H9 (cell line): ENCODE results near the gene BORCS6. TPM values are rescaled to one million over a fixed set of nuclear protein-coding genes. Genes with fewer than 3 reads are reported as not detected.

ENCODE experiments used
- DNase-seq: peaks from one replicate; pipeline ENCODE4 v3.0.0-alpha.2; 2017
- H2AFZ ChIP-seq: one replicate; pipeline ENCODE4 v1.6.1; 2013; ENCODE audit warnings: mild to moderate bottlenecking, low read length, control low read depth, moderate library complexity
- H2AK5ac ChIP-seq: 2 replicates; pipeline ENCODE4 v1.6.1; 2013; ENCODE audit warnings: low read length, control low read depth, mixed read lengths; ENCODE audit not compliant: insufficient read length
- H2BK120ac ChIP-seq: one replicate; pipeline ENCODE4 v1.6.1; 2013; ENCODE audit warnings: low read depth, mild to moderate bottlenecking, low read length, control low read depth, inconsistent platforms; ENCODE audit not compliant: poor library complexity, severe bottlenecking
- H2BK12ac ChIP-seq: 2 replicates; pipeline ENCODE4 v1.6.1; 2013; ENCODE audit warnings: low read length, control low read depth, mixed read lengths, low read depth; ENCODE audit not compliant: insufficient read length
- H2BK15ac ChIP-seq: 2 replicates; pipeline ENCODE4 v1.6.1; 2013; ENCODE audit warnings: low read depth, low read length, control low read depth
- H2BK20ac ChIP-seq: one replicate; pipeline ENCODE4 v1.6.1; 2013; ENCODE audit warnings: low read depth, mild to moderate bottlenecking, low read length, control low read depth, inconsistent platforms; ENCODE audit not compliant: poor library complexity, severe bottlenecking
- H2BK5ac ChIP-seq: 2 replicates; pipeline ENCODE4 v1.6.1; 2013; ENCODE audit warnings: low read length, control low read depth, mixed read lengths; ENCODE audit not compliant: insufficient read length
- H3K14ac ChIP-seq: 2 replicates; pipeline ENCODE4 v1.6.1; 2013; ENCODE audit warnings: low read length, control low read depth; ENCODE audit not compliant: insufficient read depth
- H3K18ac ChIP-seq: 2 replicates; pipeline ENCODE4 v1.6.1; 2013; ENCODE audit warnings: low read depth, mild to moderate bottlenecking, mixed read lengths, low read length, control low read depth; ENCODE audit not compliant: insufficient read length
- H3K23ac ChIP-seq: 2 replicates; pipeline ENCODE4 v1.6.1; 2013; ENCODE audit warnings: low read length, control low read depth, mixed read lengths, low read depth; ENCODE audit not compliant: insufficient read length
- H3K23me2 ChIP-seq: 2 replicates; pipeline ENCODE4 v1.6.1; 2013; ENCODE audit warnings: low read depth, mild to moderate bottlenecking, mixed read lengths, low read length, control low read depth; ENCODE audit not compliant: insufficient read length, poor library complexity, severe bottlenecking
- H3K27ac ChIP-seq: 2 replicates; pipeline ENCODE4 v1.5.1; 2013; ENCODE audit warnings: low read length, control low read depth, mixed read lengths, low read depth; ENCODE audit not compliant: insufficient read length
- H3K27me3 ChIP-seq: 2 replicates; pipeline ENCODE4 v1.6.1; 2013; ENCODE audit warnings: low read length, control low read depth, inconsistent platforms; ENCODE audit not compliant: insufficient read depth
- H3K4ac ChIP-seq: 2 replicates; pipeline ENCODE4 v1.6.1; 2013; ENCODE audit warnings: low read depth, mild to moderate bottlenecking, control low read depth, inconsistent platforms, low read length, moderate library complexity
- H3K4me1 ChIP-seq: 2 replicates; pipeline ENCODE4 v1.6.1; 2013; ENCODE audit warnings: low read length, control low read depth, inconsistent platforms; ENCODE audit not compliant: insufficient read depth
- H3K4me2 ChIP-seq: 2 replicates; pipeline ENCODE4 v1.6.1; 2013; ENCODE audit warnings: low read length, control low read depth, mixed read lengths; ENCODE audit not compliant: insufficient read length, insufficient read depth
- H3K56ac ChIP-seq: 2 replicates; pipeline ENCODE4 v1.6.1; 2013; ENCODE audit warnings: low read depth, mild to moderate bottlenecking, mixed read lengths, low read length, control low read depth; ENCODE audit not compliant: insufficient read length
- H3K79me1 ChIP-seq: 2 replicates; pipeline ENCODE4 v1.6.1; 2013; ENCODE audit warnings: low read depth, mild to moderate bottlenecking, moderate library complexity, low read length, control low read depth, inconsistent platforms; ENCODE audit not compliant: insufficient read depth, poor library complexity, severe bottlenecking
- H3K79me2 ChIP-seq: 2 replicates; pipeline ENCODE4 v1.6.1; 2013; ENCODE audit warnings: low read length, control low read depth, inconsistent platforms; ENCODE audit not compliant: insufficient read depth
- H3K9ac ChIP-seq: 2 replicates; pipeline ENCODE4 v1.6.1; 2013; ENCODE audit warnings: low read length, control low read depth, mixed read lengths; ENCODE audit not compliant: insufficient read length; ENCODE audit errors: extremely low read depth
- H3K9me3 ChIP-seq: one replicate; pipeline ENCODE4 v1.6.1; 2013; ENCODE audit warnings: low read depth, low read length, inconsistent platforms; ENCODE audit not compliant: control insufficient read depth
- H3T11ph ChIP-seq: one replicate; pipeline ENCODE4 v1.6.1; 2013; ENCODE audit warnings: mild to moderate bottlenecking, low read length, control low read depth, inconsistent platforms
- H4K20me1 ChIP-seq: one replicate; pipeline ENCODE4 v1.6.1; 2013; ENCODE audit not compliant: control insufficient read depth, insufficient read length, insufficient read depth
- H4K5ac ChIP-seq: 2 replicates; pipeline ENCODE4 v1.6.1; 2013; ENCODE audit warnings: low read depth, mild to moderate bottlenecking, mixed read lengths, low read length, control low read depth; ENCODE audit not compliant: insufficient read length
- H4K8ac ChIP-seq: replicated peaks from 2 replicates; pipeline ENCODE4 v1.6.1; 2013; ENCODE audit warnings: low read length, control low read depth, mixed read lengths, low read depth; ENCODE audit not compliant: insufficient read length
- H4K91ac ChIP-seq: 2 replicates; pipeline ENCODE4 v1.6.1; 2013; ENCODE audit warnings: low read depth, mild to moderate bottlenecking, moderate library complexity, mixed read lengths, low read length, control low read depth; ENCODE audit not compliant: insufficient read length
- H3K27ac Mint-ChIP-seq, 3 experiments: 2 replicates in 2 of 3; 3 replicates in 1 of 3; pipeline ENCODE4 v1.8.0; 2020 to 2021; ENCODE audit warnings: mixed read lengths in 3 of 3, mild to moderate bottlenecking in 1 of 3, moderate library complexity in 1 of 3
- H3K27me3 Mint-ChIP-seq: 2 replicates; pipeline ENCODE4 v1.8.0; 2021; ENCODE audit warnings: low read depth, mild to moderate bottlenecking, moderate library complexity, mixed read lengths
- H3K36me3 Mint-ChIP-seq, 3 experiments: 2 replicates in 2 of 3; 3 replicates in 1 of 3; pipeline ENCODE4 v1.8.0; 2020 to 2021; ENCODE audit warnings: low read depth in 3 of 3, mixed read lengths in 3 of 3; ENCODE audit not compliant: insufficient read depth in 1 of 3
- H3K4me1 Mint-ChIP-seq, 2 experiments: 2 replicates each; pipeline ENCODE4 v1.8.0; 2020; ENCODE audit warnings: mixed read lengths in 2 of 2
- H3K4me3 Mint-ChIP-seq, 2 experiments: 2 replicates in 1 of 2; 3 replicates in 1 of 2; pipeline ENCODE4 v1.8.0; 2020 to 2021; ENCODE audit warnings: mild to moderate bottlenecking in 2 of 2, mixed read lengths in 2 of 2, moderate library complexity in 1 of 2
- H3K9me3 Mint-ChIP-seq, 2 experiments: 2 replicates in 1 of 2; 3 replicates in 1 of 2; pipeline ENCODE4 v1.8.0; 2020; ENCODE audit warnings: mild to moderate bottlenecking in 2 of 2, mixed read lengths in 2 of 2, moderate library complexity in 1 of 2
- CTCF ChIP-seq: fragments of 200-600 bp; sonication (generic); conservative IDR thresholded peaks from 3 replicates; pipeline ENCODE4 v1.8.0; 2021; ENCODE audit warnings: antibody characterized with exemption, mild to moderate bottlenecking
- WGBS: extraction: QIAGEN DNeasy Blood & Tissue Kit; methylation state at CpG from one replicate; pipeline ENCODE4 v1.1.7; 2013; ENCODE audit warnings: missing lambda C conversion rate, low lambda C conversion rate, mixed read lengths; ENCODE audit not compliant: insufficient read length; ENCODE audit errors: extremely low coverage; 5-methylcytosine and 5-hydroxymethylcytosine counted together
- total RNA-seq: library from RNA; stranded (reverse); gene quantifications from 2 replicates; pipeline ENCODE4 v1.2.1, GENCODE V29; 2021

The BORCS6 gene
- total RNA-seq, 1 experiment from 2014 or later: 3.1 TPM

DNA sequence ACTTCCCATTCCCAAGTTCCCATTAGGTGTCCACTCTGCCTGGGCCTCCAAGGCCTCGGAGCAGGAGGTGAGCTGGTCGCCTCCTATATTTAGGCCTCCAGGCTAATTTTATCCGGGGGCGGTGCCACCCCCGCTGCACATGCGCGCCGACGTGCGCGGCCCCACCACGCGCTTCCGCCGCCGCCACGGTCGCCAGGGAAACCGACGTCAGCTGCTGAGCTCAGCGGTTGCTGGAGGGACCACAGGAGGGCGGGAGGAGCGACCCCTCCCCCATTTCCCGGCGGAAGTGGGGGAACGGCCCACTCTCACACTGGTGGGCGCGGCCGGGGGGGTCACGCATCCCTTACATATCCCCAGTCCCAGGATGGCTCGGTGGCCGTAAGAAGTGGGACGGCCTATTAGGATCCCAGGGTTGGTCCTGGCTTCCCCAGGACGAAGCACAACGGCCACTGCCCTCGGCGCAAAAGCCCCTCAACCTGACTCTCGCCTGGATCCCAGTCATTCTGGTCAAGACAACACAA is 38.8 kb downstream of the BORCS6 start:
- no peak overlapping the region for H2BK15ac ChIP-seq
- no peak for TF ChIP-seq CTCF
- no peak overlapping the region for H4K8ac ChIP-seq
- no peak overlapping the region for H3K23ac ChIP-seq
- H4K5ac ChIP-seq: no peak overlapping the region
- 0 out of 2 replicates have a peak overlapping the region, but pooled peaks have one; percentile 3 for H3K14ac ChIP-seq
- no peak overlapping the region for H3K4ac ChIP-seq
- peaks cover 2% of the 10 kb centered on the region for H3K79me1 ChIP-seq
- H3K27ac ChIP-seq: no peak overlapping the region
- peak overlapping the region; percentile 90 to 97 for H3K4me3 Mint-ChIP-seq
- no CpG with 5 or more reads among the region's 38 CpGs for WGBS
- H3K23me2 ChIP-seq: peaks cover 18% of the 10 kb centered on the region
- peak overlapping the region; percentile 87 for H3K4me2 ChIP-seq
- H4K91ac ChIP-seq: no peak overlapping the region
- H3K79me2 ChIP-seq: no peaks in the 10 kb centered on the region
- no peaks in the 10 kb centered on the region for H3K9me3 Mint-ChIP-seq
- H3K36me3 Mint-ChIP-seq: peaks cover 25 to 37% (median 33%) of the 10 kb centered on the region in 3 experiments
- H3K9ac ChIP-seq: peak overlapping the region; percentile 82
- peak overlapping the region; percentile 59 for H3K18ac ChIP-seq
- H3K56ac ChIP-seq: no peak overlapping the region
- no peak overlapping the region for H2BK120ac ChIP-seq
- DNase-seq: peak; percentile 87
- no peaks in the 10 kb centered on the region for H3K27me3 ChIP-seq
- H2BK12ac ChIP-seq: no peak overlapping the region
- peaks cover 5% of the 10 kb centered on the region for H3K4me1 ChIP-seq
- peaks cover 3% of the 10 kb centered on the region for H3K27me3 Mint-ChIP-seq
- peak overlapping the region; percentile 56 to 95 (median 93); a peak in 5 of 7 replicates for H3K27ac Mint-ChIP-seq
- H2AFZ ChIP-seq: no peak overlapping the region
- H2AK5ac ChIP-seq: no peak overlapping the region
- H4K20me1 ChIP-seq: no peaks in the 10 kb centered on the region
- no peaks in the 10 kb centered on the region for H3K9me3 ChIP-seq
- H3K4me1 Mint-ChIP-seq: peaks cover 21 to 25% of the 10 kb centered on the region in 2 experiments
- no peak overlapping the region for H2BK20ac ChIP-seq
- no peak overlapping the region for H3T11ph ChIP-seq
- no peak overlapping the region for H2BK5ac ChIP-seq
